Posterior vena cava (tissue), 2 donors: ENCODE results near the gene RPEL1. TPM values are rescaled to one million over a fixed set of nuclear protein-coding genes. Genes with fewer than 3 reads are reported as not detected.

ENCODE experiments used
- DNase-seq: peaks from one replicate; pipeline ENCODE4 v3.0.0-alpha.2; 2020; ENCODE audit warnings: low spot score
- intact Hi-C, 2 donors: fragments of 100-400 bp; cut with DNase I; formaldehyde crosslinking; loops; one replicate each; pipeline versions ENCODE4 v1.14.1 to v1.14.2; 2022 to 2023
- total RNA-seq, 2 donors: library from RNA; stranded (reverse); fragmentation: NEBNext Ultra II Directional; extraction: Animal tissue kit (Norgen Biotek cat#: 25700); gene quantifications; one replicate each; pipeline ENCODE4 v1.2.1, GENCODE V29; 2021
- donor health status: DM: yes; HTN: yes; CAD: no.
- donor health status: DM: yes; HTN: yes; CAD: no.

Gene RPEL1
- total RNA-seq, 2 donors from 2014 or later: not detected

DNA sequence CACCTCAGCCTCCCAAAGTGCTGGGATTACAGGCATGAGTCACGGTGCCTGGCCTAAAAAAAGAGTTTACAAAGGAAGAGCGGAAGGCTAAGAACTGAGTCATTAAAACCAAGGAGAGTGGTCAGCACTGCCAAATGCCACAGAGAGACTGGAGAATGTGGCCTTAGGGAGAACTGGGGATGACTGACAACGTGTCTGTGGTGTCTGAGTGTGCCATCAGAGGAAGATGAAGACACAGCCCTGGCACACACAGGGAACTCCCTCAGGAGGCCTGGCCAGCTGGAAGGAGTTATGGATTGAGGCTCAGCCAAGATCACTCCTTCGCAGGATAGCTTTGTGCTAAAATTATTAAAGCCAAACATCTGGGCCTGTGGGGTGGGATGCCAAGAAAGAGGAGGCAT lies 27.4 kb downstream of the RPEL1 start:
- peak; percentile 83 for DNase-seq
- intact Hi-C loops: no loop called here

- intact Hi-C loops: no loop called here
- DNase-seq: no peak
These were observed 30.7 kb downstream of the RPEL1 start for GRCh38 chr10:103276251-103276895.

DNA sequence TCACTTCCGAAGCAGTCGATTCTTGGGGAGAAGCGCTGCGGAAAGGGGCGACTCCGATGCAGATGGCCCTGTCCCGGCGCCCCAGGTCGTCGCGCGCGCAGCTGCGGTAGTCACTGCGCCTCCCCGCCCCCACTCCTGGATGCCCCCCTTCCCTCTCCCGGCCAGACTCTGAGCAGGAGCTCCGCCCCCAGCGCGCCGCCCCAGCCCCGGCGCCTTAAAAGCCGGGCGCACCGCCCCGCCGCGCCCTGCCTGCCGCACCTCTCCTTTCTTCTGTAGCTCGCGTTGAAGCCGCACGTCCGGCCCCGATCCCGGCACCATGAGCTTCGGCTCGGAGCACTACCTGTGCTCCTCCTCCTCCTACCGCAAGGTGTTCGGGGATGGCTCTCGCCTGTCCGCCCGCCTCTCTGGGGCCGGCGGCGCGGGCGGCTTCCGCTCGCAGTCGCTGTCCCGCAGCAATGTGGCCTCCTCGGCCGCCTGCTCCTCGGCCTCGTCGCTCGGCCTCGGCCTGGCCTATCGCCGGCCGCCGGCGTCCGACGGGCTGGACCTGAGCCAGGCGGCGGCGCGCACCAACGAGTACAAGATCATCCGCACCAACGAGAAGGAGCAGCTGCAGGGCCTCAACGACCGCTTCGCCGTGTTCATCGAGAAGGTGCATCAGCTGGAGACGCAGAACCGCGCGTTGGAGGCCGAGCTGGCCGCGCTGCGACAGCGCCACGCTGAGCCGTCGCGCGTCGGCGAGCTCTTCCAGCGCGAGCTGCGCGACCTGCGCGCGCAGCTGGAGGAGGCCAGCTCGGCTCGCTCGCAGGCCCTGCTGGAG lies 31.4 kb downstream of the RPEL1 start, which contains the start of gene INA:
INA (plus strand) TSS at position 243 of the 817 bp plus-strand sequence; CDS start at position 317, 74 bp downstream.
- intact Hi-C loops: no loop called here
- no peak for DNase-seq

GRCh38 chr10:103277713-103278536 lies 32.2 kb downstream of the RPEL1 start:
- intact Hi-C loops: no loop called here
- no peak for DNase-seq

DNA sequence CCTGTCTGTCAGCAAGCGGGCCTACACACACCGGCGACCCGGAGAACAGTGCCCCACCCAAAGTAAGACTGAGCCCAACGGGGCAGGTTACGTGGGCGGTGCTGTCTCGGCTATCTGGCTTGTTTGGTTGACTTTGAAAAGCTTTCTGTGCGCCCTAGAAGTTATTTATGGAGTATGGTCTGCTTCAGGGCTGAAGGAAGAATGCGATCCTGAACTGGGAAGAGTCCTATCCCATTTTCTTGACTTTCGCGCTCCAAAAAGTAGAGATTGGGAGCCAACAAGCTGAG lies 32.8 kb downstream of the RPEL1 start:
- intact Hi-C loops: no loop called here
- no peak for DNase-seq

DNA sequence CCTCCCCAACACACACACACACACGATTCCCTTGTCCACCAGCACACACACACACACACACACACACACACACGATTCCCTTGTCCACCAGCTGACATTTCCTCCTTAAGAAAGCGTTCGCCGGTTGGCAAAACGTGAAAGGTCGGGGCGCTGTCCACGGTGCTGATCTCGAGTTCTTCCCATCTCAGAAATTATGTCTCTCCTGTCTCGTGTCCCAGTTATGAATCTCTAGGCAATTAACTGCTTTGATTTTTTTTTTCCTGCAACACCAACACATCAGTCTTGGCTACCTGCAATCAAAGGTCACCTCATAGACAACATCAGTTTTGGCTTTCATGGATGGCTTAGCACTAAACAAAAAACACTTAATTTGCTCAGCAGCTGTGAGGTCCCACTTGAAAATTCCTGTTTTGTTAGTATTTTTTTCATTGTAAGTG lies 33.2 kb downstream of the RPEL1 start:
- intact Hi-C loops: no loop called here
- DNase-seq: no peak

- no peak for DNase-seq
- intact Hi-C loops: no loop called here
These were observed 34.3 kb downstream of the RPEL1 start for GRCh38 chr10:103280031-103280430.

- intact Hi-C loops: no loop called here
- no peak for DNase-seq
These were observed 34.8 kb downstream of the RPEL1 start for GRCh38 chr10:103280506-103280905.

DNA sequence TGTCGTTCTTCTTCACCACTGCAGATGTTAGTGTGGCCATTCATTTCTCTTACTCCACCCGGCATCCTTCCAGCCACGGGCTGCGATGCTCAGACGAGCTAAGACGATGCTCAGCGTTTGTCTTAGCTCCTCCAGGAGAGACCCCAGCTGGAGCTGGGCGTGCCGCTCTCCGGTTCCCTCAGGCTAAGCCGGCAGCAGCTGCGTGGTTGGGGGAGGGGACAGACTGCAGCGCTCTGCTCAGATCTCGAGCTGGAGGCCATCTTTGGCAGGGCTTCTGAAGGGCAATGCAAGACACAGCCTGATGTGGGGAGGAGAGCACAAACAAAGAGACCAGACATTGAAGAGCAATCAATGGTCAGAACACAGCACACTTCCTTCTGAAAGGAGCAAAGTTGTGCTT lies 36.1 kb downstream of the RPEL1 start:
- intact Hi-C loops: no loop called here
- DNase-seq: no peak

- intact Hi-C loops: no loop called here
- no peak for DNase-seq
These were observed 37.3 kb downstream of the RPEL1 start for GRCh38 chr10:103282961-103283360.

GRCh38 chr10:103284170-103284569 lies 38.5 kb downstream of the RPEL1 start:
- intact Hi-C loops: no loop called here
- DNase-seq: no peak

DNA sequence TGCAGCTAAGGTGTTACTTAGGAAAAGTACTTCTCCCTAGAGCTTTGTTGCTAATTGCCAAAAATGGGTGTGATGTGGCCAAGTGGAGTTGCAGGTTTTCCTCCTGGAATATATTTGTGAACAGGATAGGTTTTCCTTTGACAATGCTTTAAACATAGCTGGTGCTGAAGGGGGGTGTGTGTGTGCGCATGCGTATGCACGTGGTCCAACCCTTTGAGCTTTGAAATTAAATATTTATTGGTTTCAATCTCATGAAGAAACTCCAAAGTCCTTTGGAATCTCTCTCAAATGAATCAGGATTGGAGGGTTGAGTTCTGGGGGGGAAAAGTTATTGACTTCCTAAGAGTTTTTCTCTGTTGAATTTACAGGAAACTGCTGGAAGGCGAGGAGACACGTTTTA lies 42.3 kb downstream of the RPEL1 start:
- intact Hi-C loops: no loop called here
- DNase-seq: no peak

DNA sequence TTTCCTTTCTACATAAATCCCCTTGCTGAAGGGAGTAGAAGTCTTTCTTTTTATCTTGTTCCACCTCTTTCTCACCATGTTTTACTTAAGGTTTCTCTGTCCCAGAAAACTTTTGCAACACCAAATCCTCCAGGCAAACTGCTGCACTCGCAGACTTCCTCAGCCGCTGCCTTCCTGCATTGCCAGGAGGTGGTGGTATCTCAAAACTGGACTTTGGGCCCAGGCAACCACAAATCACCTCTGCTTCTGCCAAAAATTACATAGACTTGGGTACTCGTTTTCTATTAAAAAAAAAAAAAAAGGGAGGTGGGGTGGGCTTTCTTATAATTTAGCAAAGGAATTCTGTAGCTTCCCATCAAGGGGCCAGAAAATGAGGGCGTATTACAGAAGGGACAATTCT lies 45.9 kb downstream of the RPEL1 start:
- DNase-seq: no peak

DNA sequence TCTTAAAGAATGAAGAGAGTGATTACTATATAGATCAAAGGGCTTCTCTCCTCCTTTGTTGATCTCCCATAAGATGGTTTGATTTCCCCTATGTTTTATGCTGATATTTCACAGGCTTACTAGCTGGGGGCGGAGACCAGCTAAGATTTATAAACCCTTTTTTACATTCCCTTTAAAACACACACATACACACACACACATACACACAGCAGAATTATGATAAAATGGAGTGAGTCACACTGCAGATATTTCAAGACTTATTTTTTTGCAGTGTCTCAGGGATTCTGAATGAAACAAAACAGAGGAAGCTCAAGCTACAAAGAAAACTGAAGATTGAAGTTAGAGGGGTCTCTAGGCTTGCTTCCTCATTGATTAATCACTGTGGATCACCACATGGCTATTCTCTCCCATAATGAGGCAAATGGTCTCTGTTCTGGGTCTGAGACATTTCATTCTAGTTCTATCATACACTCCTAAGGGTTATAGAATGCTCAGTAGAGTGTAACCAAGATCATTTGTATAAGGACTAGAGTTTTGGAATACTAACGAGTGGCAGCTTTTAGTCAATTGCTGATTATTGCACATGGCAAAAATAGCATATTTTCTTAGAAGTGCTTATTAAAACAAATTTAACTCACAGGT lies 49.8 kb downstream of the RPEL1 start:
- intact Hi-C loops: no loop called here
- no peak for DNase-seq

More for the DNA sequence above, 45.9 kb downstream of the RPEL1 start:
- intact Hi-C loops: no loop called here

Other genes starting within 250 kb of the RPEL1 start
- gene NT5C2, start 52.6 kb upstream of the RPEL1 start, total RNA-seq: 10 to 100 TPM; 50.4 to 50.6 TPM
- gene INA, start 31.3 kb downstream of the RPEL1 start, total RNA-seq: under 1 TPM in 1 of 2 donors, not detected in 1; 0.10 TPM
- gene PCGF6, start 105.3 kb downstream of the RPEL1 start, total RNA-seq: 10 to 100 TPM; 10.6 to 11.6 TPM
- 1 to 10 TPM; 2.1 to 2.4 TPM for gene TAF5, start 122.1 kb downstream of the RPEL1 start, total RNA-seq
- 100 to 1,000 TPM; 350 to 362 TPM for gene ATP5MK, start 150.6 kb downstream of the RPEL1 start, total RNA-seq
- 10 to 100 TPM; 18.2 to 22.1 TPM for gene PDCD11, start 150.7 kb downstream of the RPEL1 start, total RNA-seq
- 10 to 100 TPM; 49.8 to 59.4 TPM for gene CALHM2, start 206.5 kb downstream of the RPEL1 start, total RNA-seq
- gene CALHM1, start 213.0 kb downstream of the RPEL1 start, total RNA-seq: not detected
- not detected for gene CALHM3, start 233.4 kb downstream of the RPEL1 start, total RNA-seq
- under 1 TPM; 0.37 to 0.48 TPM for gene NEURL1, start 247.8 kb downstream of the RPEL1 start, total RNA-seq